DOHH2 (cell line): ENCODE data around the gene PHF14.

Source experiments
- H3F3A ChIP-seq: fragments of 200-600 bp; sonication (generic), shearing (Covaris generic); 2 replicates; pipeline ENCODE4 v1.6.0; 2016; ENCODE audit warnings: antibody characterized with exemption, mild to moderate bottlenecking; ENCODE audit not compliant: control insufficient read depth, insufficient read depth
- H3K27ac ChIP-seq: fragments of 200-600 bp; sonication (generic); 2 replicates; pipeline ENCODE4 v1.5.1; 2014; ENCODE audit warnings: low read depth, mild to moderate bottlenecking, low read length, moderate library complexity
- H3K27me3 ChIP-seq: fragments of 200-600 bp; sonication (generic); 2 replicates; pipeline ENCODE4 v1.6.1; 2014; ENCODE audit warnings: mild to moderate bottlenecking, low read length, mixed read lengths; ENCODE audit not compliant: control insufficient read depth
- H3K36me3 ChIP-seq: fragments of 200-600 bp; sonication (generic); 2 replicates; pipeline ENCODE4 v1.6.1; 2014; ENCODE audit warnings: mild to moderate bottlenecking, low read length, moderate library complexity, mixed read lengths; ENCODE audit not compliant: control insufficient read depth
- H3K4me1 ChIP-seq: fragments of 200-600 bp; sonication (generic); 2 replicates; pipeline ENCODE4 v1.6.1; 2014; ENCODE audit warnings: mild to moderate bottlenecking, low read length, mixed read lengths; ENCODE audit not compliant: control insufficient read depth
- H3K4me2 ChIP-seq: fragments of 200-600 bp; sonication (generic); 2 replicates; pipeline ENCODE4 v1.6.0; 2014; ENCODE audit warnings: mild to moderate bottlenecking, low read length, moderate library complexity
- H3K4me3 ChIP-seq: fragments of 200-600 bp; sonication (generic); 2 replicates; pipeline ENCODE4 v1.5.1; 2014; ENCODE audit warnings: mild to moderate bottlenecking, low read length, mixed read lengths
- H3K79me2 ChIP-seq: fragments of 200-600 bp; sonication (generic); 2 replicates; pipeline ENCODE4 v1.6.1; 2014; ENCODE audit warnings: mild to moderate bottlenecking, low read length, mixed read lengths; ENCODE audit not compliant: control insufficient read depth
- H3K9me2 ChIP-seq: fragments of 200-600 bp; sonication (generic); replicated peaks from 2 replicates; pipeline ENCODE4 v1.6.1; 2014; ENCODE audit warnings: mild to moderate bottlenecking, low read length, mixed read lengths; ENCODE audit not compliant: control insufficient read depth
- H3K9me3 ChIP-seq: fragments of 200-600 bp; sonication (generic); 2 replicates; pipeline ENCODE4 v1.6.1; 2014; ENCODE audit warnings: antibody characterized with exemption, low read length, mixed read lengths; ENCODE audit not compliant: control insufficient read depth, insufficient read depth
- H4K20me1 ChIP-seq: fragments of 200-600 bp; sonication (generic); 2 replicates; pipeline ENCODE4 v1.6.0; 2014; ENCODE audit warnings: low read depth, mild to moderate bottlenecking, antibody characterized with exemption, low read length, moderate library complexity; ENCODE audit not compliant: control insufficient read depth, insufficient read depth
- CTCF ChIP-seq: fragments of 200-600 bp; sonication (generic); IDR thresholded peaks from one replicate; pipeline ENCODE4 v1.5.1; 2014; ENCODE audit warnings: antibody characterized with exemption, mild to moderate bottlenecking, low read depth, low read length; ENCODE audit not compliant: poor library complexity, severe bottlenecking
- EZH2phosphoT487 ChIP-seq: fragments of 200-600 bp; sonication (generic); IDR thresholded peaks from 2 replicates; pipeline ENCODE4 v1.6.1; 2017; ENCODE audit warnings: borderline replicate concordance, mild to moderate bottlenecking, antibody characterized with exemption, low read length, moderate library complexity, mixed read lengths

PHF14 gene

GRCh38 chr7:11203224-11203623 lies 229.6 kb downstream of the PHF14 start:
- H3K79me2 ChIP-seq, result no peaks in the 10 kb centered on the region
- no peaks in the 10 kb centered on the region for H3K9me3 ChIP-seq
- no peaks in the 10 kb centered on the region for H3K27me3 ChIP-seq
- H3K36me3 ChIP-seq, result no peaks in the 10 kb centered on the region
- H3F3A ChIP-seq, result 0 out of 2 replicates have a peak, but pooled peaks cover 3% of the 10 kb centered on the region
- no peaks in the 10 kb centered on the region for H3K4me1 ChIP-seq
- H3K4me3 ChIP-seq, result no peak overlapping the region
- H3K9me2 ChIP-seq, result no peaks in the 10 kb centered on the region
- no peaks in the 10 kb centered on the region for H4K20me1 ChIP-seq
- H3K27ac ChIP-seq, result no peak overlapping the region
- TF ChIP-seq CTCF (no peak), EZH2phosphoT487 (no peak)
- no peak overlapping the region for H3K4me2 ChIP-seq

GRCh38 chr7:11203683-11204082 lies 230.0 kb downstream of the PHF14 start:
- no peaks in the 10 kb centered on the region for H3K9me2 ChIP-seq
- no peaks in the 10 kb centered on the region for H3K4me1 ChIP-seq
- no peak overlapping the region for H3K4me2 ChIP-seq
- no peaks in the 10 kb centered on the region for H3K9me3 ChIP-seq
- H3K79me2 ChIP-seq, result no peaks in the 10 kb centered on the region
- H3K27me3 ChIP-seq, result no peaks in the 10 kb centered on the region
- H3K36me3 ChIP-seq, result no peaks in the 10 kb centered on the region
- no peak for TF ChIP-seq CTCF
- no peak for TF ChIP-seq EZH2phosphoT487
- no peaks in the 10 kb centered on the region for H4K20me1 ChIP-seq
- 0 out of 2 replicates have a peak, but pooled peaks cover 3% of the 10 kb centered on the region for H3F3A ChIP-seq
- H3K4me3 ChIP-seq, result no peak overlapping the region
- no peak overlapping the region for H3K27ac ChIP-seq

GRCh38 chr7:11206177-11206899 lies 232.7 kb downstream of the PHF14 start:
- Histone ChIP-seq H3K27ac (no peak overlapping the region), H3K79me2 (no peaks in the 10 kb centered on the region), H3K4me2 (no peak overlapping the region), H3F3A (peaks cover 14% of the 10 kb centered on the region), H3K4me1 (peaks cover 24% of the 10 kb centered on the region), H3K27me3 (no peaks in the 10 kb centered on the region), H3K4me3 (no peak overlapping the region), H4K20me1 (no peaks in the 10 kb centered on the region), H3K9me3 (no peaks in the 10 kb centered on the region), H3K9me2 (no peaks in the 10 kb centered on the region), H3K36me3 (no peaks in the 10 kb centered on the region)
- TF ChIP-seq EZH2phosphoT487 (no peak), CTCF (no peak)
